Fibroblast of the conjunctiva (primary cell): ENCODE results near the gene DNAJC30.
"Not testable (repeated sequence)": the region's sequence is repeated elsewhere in the genome, so short reads cannot be mapped to it uniquely, and the experiment has no call there.

Experiments
- DNase-seq: peaks from one replicate; pipeline ENCODE4 v3.0.0-alpha.2; 2010; ENCODE audit warnings: low read depth

The DNAJC30 gene

DNA sequence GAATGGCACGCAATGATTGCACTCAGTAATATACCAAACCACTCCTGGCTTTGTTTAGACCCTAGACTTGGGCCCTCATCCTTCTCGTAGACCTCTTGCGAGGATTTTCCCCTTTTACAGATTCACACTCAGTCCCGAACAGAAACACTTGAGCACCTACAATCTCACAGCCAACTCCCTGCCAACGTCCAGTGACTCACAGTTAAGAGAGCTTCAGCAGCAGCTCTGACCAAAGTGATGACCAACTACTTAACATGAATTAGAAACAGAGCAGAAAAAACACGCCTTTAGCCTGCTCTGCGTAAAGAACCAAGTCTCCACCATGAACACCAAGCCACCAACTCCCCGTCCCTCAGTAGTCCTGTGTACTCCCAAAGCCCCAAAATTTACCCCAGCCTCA lies 2.2 kb downstream of the DNAJC30 start:
- no peak for DNase-seq

GRCh38 chr7:73680501-73680900 lies 2.8 kb downstream of the DNAJC30 start:
- DNase-seq: no peak

DNA sequence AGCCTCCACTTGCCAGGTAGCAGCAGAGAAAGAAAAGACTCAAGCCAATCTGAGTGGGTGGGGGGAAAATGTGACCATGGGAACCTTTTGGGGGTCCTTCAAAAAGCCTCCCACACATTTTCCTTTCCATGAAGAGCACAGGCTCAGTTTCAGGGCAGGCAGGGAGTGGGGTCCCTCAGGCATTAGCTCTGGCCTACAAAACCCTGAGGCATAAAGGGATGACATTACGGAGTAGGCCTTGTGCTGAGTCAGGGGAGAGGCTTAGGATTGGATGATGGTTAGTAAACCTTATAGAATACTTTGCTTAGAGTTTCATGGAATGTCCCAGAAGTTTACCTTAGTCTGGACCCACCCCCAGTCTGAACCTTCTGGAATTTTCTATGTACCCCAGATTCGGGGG lies 3.5 kb downstream of the DNAJC30 start:
- no peak for DNase-seq

- no peak for DNase-seq
Observed at GRCh38 chr7:73678862-73679261, 4.4 kb downstream of the DNAJC30 start.

DNA sequence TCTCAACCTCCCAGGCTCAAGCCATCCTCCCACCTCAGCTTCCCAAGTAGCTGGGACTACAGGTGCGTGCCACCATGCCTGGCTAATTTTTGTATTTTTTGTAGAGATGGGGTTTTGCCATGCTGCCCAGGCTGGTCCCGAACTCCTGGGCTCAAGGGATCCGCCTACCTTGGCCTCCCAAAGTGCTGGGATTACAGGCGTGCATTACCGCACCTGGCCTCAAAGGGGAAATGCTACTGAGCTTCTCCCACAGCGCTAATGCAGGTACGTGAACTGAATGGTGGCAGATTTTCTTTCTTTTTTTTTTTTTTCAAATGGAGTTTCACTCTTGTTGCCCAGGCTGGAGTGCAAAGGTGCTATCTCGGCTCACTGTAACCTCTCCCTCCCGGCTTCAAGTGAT lies 7.2 kb downstream of the DNAJC30 start:
- DNase-seq: not testable (repeated sequence)

DNA sequence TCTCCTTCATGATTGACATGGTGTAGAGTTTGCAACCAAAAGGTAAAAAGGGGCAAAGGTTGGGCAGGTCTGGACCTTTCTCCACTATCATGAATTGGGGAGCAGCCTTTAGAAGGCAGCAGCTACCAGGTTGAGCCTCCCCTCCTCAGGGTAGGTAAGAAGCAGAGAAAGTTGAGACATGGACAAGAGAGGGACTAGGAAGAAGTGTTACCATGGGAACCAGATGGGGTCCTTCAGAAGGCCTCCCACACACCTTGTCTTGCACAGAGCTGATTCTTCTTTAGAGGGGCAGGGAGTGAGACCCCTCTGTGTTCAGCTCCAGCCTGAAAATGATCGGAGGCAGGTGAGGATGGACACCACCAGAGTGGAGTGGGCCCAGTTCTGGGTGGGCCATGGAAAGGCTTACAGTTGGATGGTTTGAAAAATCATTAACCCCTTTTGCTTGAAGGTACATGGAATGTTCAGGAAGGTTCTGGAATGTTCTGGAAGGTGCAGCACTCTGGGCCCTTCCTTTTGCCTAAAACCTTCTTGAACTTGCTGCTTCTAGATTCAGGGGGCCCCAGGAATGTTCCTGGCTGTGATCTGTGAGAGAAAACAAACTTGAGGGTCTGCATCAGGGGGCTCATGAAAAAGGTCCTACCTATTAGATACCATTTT lies 8.7 kb downstream of the DNAJC30 start:
- no peak for DNase-seq

DNA sequence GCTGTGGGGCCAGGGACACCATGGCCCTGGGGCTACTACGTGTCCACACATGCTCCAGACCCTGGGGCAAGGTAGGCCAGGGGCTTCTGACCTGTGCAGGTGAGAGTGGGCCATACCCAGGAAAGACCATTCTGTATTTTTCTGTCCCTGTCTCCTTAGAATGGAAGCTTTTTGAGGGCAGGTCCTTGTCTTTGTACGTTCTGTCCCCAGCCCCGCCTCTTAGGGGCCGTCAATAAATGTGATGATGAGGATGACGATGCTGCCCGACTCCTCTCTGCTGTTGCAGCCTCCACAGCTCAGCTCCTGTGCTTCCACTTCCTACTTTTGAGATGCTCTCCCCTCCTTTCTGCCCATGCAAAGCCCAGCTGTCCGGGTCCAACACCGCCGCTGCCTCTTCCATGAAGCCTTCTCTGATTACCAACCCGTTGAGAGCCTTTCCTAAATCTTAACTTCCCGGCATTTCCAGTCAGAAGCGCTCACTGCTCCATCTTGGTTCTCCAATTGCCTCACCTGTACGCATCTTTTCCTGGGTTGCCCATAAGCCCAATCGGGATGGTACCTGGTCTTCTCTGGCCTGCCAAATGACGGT lies 11.3 kb downstream of the DNAJC30 start:
- no peak for DNase-seq

GRCh38 chr7:73671322-73671661 lies 12.0 kb downstream of the DNAJC30 start:
- no peak for DNase-seq

- DNase-seq: no peak
Observed at GRCh38 chr7:73669858-73670385, 13.3 kb downstream of the DNAJC30 start.

- DNase-seq: no peak
Observed at GRCh38 chr7:73669288-73669701, 14.0 kb downstream of the DNAJC30 start.

DNA sequence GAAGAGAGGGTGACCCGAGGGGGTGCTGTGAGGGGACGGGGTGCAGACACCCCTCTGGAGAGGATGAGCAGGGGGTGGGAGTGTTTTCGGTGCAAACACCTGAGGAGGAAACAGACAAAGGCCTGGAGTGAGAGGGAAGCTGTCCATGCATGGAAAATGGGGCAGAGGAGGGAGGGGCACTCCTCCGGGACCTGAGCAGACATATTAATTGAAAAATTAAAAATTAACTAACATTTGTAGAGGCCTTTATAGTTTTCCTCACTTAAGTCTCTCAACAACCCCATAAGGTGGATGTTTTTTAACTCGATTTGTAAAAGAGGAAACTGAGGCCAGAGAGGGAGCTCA lies 14.4 kb downstream of the DNAJC30 start:
- DNase-seq: no peak

- DNase-seq: no peak
Observed at GRCh38 chr7:73668103-73668885, 15.0 kb downstream of the DNAJC30 start.

DNA sequence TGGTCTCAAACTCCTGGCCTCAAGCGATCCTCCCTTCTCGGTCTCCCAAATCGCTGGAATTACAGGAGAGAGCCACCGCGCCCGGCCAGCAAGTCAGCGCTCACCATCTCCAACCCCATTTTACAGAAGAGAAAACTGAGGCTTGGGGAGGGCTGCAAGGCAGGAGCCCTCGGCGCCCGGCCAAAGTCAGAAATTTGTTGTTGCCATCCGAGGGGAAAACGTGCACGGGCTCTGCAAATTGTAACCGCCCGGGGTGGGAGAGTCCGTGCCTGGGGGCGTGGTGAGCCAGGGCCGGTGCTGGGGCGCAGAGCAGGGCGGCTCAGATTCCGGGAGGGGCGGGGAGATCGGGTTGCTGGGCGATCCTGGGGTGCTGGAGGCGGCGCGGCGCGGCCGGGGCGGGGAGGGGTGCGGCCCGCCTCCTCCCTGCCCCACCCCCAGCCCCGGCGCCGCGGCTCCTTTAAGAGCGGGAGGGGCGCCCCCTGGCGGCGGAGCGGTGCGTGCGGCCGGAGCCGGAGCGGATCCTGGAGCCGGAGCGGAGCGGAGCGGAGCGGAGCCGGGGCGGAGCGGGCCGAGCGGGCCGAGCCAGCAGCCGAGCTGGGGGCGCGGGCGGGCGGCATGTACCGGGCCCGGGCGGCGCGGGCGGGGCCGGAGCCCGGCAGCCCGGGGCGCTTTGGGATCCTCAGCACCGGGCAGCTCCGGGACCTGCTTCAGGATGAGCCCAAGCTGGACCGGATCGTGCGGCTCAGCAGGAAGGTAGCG lies 15.7 kb downstream of the DNAJC30 start, which contains the start of gene VPS37D:
Gene VPS37D, plus strand, starts transcription at position 488 of the 759 bp plus-strand sequence. Its CDS starts 128 bp downstream, at position 616.
- DNase-seq: peak; percentile 76

DNA sequence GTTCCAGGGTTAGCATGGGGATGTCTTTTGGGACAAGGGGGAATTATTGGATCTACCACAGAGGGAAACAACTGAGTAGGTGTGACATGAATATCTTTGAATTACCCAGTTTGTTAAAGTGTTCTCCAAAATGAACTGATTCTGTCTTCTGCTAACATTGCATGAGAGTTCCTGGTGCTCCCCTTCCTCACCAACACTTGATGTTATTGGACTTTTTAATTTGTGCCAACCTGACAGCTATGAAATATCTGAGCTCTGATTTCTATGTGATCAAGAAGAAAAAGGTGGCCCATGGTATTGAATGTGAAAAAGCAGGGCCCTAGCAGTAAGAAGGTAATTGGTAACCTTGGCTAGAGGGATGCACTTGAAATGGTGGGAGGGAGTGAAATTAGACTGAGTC lies 20.2 kb downstream of the DNAJC30 start:
- DNase-seq: no peak

DNA sequence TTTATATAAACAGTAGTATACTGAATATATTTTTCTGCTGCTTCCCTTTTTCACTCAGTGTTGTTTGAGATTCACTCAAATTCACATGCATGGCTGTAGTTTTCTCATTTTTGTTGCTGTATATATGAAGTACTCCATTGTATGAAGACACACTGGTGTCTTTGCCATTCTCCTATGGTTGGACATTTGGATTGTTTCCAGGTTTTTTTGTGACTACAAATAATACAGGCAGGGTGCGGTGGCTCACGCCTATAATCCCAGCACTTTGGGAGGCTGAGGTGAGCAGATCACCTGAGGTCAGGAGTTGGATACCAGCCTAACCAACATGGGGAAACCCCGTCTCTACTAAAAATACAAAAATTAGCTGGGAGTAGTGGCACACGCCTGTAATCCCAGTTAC lies 22.7 kb downstream of the DNAJC30 start:
- not testable (repeated sequence) for DNase-seq

DNA sequence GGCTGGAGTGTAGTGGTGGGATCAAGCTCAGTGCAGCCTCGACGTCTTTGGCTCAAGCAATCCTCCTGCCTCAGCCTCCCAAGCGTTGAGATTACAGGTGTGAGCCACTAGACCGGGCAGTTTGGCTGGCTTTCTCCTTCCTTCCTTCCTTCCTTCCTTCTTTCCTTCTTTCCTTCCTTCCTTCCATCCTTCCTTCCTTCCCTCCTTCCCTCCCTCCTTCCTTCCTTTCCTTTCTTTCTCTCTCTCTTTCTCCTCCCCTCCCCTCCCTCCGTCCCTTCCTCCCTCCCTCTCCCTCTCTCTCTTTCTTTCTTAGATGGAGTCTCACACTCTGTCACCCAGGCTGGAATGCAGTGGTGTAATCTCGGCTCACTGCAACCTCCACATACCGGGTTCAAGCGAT lies 23.3 kb downstream of the DNAJC30 start:
- no peak for DNase-seq

DNA sequence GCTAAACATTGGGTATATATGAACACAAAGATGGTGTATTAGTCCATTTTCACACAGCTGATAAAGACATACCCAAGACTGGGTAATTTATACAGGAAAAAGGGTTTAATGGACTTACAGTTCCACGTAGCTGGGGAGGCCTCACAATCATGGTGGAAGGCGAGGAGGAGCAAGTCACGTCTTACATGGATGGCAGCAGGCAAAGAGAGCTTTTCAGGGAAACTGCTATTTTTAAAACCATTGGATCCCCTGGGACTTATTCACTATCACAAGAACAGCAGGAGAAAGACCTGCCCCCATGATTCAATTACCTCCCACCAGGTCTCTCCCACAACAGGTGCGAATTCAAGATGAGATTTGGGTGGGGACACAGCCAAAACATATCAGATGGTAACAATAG lies 27.9 kb downstream of the DNAJC30 start:
- DNase-seq: not testable (repeated sequence)

- no peak for DNase-seq
Observed at GRCh38 chr7:73652541-73652949, 30.7 kb downstream of the DNAJC30 start.

- DNase-seq: no peak
Observed at GRCh38 chr7:73650524-73650923, 32.7 kb downstream of the DNAJC30 start.

GRCh38 chr7:73649576-73649975 lies 33.7 kb downstream of the DNAJC30 start:
- DNase-seq: no peak

- no peak for DNase-seq
Observed at GRCh38 chr7:73648593-73649332, 34.5 kb downstream of the DNAJC30 start.
